ENCODE results near the gene PARL.

PARL gene

GRCh38 chr3:183862610-183863009, 22.1 kb downstream of the PARL start:
- in situ Hi-C loops (cut with MboI; ENCODE audit: low sequenced_read_pairs): no loop called here

GRCh38 chr3:183857863-183858262, 26.8 kb downstream of the PARL start:
- in situ Hi-C loops (cut with MboI; ENCODE audit: low sequenced_read_pairs): no loop called here

- in situ Hi-C loops (cut with MboI; ENCODE audit: low sequenced_read_pairs): no loop called here
Measured at GRCh38 chr3:183854318-183855035, 30.2 kb downstream of the PARL start.

- in situ Hi-C loops (cut with MboI; ENCODE audit: low sequenced_read_pairs): no loop called here
Measured at GRCh38 chr3:183845608-183846288, 38.9 kb downstream of the PARL start.

- in situ Hi-C loops (cut with MboI; ENCODE audit: low sequenced_read_pairs): no loop called here
Measured at GRCh38 chr3:183845090-183845489, 39.6 kb downstream of the PARL start.

- in situ Hi-C loops (cut with MboI; ENCODE audit: low sequenced_read_pairs): no loop called here
Measured at GRCh38 chr3:183844606-183845005, 40.1 kb downstream of the PARL start.

- in situ Hi-C loops (cut with MboI; ENCODE audit: low sequenced_read_pairs): no loop called here
Measured at GRCh38 chr3:183839751-183840150, 44.9 kb downstream of the PARL start.

- in situ Hi-C loops (cut with MboI; ENCODE audit: low sequenced_read_pairs): no loop called here
Measured at GRCh38 chr3:183837894-183838293, 46.8 kb downstream of the PARL start.

GRCh38 chr3:183837390-183837789, 47.3 kb downstream of the PARL start:
- in situ Hi-C loops (cut with MboI; ENCODE audit: low sequenced_read_pairs): no loop called here

- in situ Hi-C loops (cut with MboI; ENCODE audit: low sequenced_read_pairs): no loop called here
Measured at GRCh38 chr3:183833516-183833915, 51.2 kb downstream of the PARL start.

- in situ Hi-C loops (cut with MboI; ENCODE audit: low sequenced_read_pairs): no loop called here
Measured at GRCh38 chr3:183830187-183830586, 54.5 kb downstream of the PARL start.

GRCh38 chr3:183829466-183829865, 55.2 kb downstream of the PARL start:
- in situ Hi-C loops (cut with MboI; ENCODE audit: low sequenced_read_pairs): no loop called here

GRCh38 chr3:183828538-183828870, 56.2 kb downstream of the PARL start:
- in situ Hi-C loops (cut with MboI; ENCODE audit: low sequenced_read_pairs): no loop called here

GRCh38 chr3:183827809-183828537, 56.7 kb downstream of the PARL start:
- in situ Hi-C loops (cut with MboI; ENCODE audit: low sequenced_read_pairs): no loop called here

- in situ Hi-C loops (cut with MboI; ENCODE audit: low sequenced_read_pairs): no loop called here
Measured at GRCh38 chr3:183826448-183827250, 58.0 kb downstream of the PARL start.

- in situ Hi-C loops (cut with MboI; ENCODE audit: low sequenced_read_pairs): no loop called here
Measured at GRCh38 chr3:183825456-183826161, 59.1 kb downstream of the PARL start, which contains the start of gene MAP6D1. MAP6D1 (minus strand) TSS chr3:183825577; CDS start chr3:183825547, 30 bp downstream.

GRCh38 chr3:183824761-183825455, 59.8 kb downstream of the PARL start:
- in situ Hi-C loops (cut with MboI; ENCODE audit: low sequenced_read_pairs): no loop called here

- in situ Hi-C loops (cut with MboI; ENCODE audit: low sequenced_read_pairs): no loop called here
Measured at GRCh38 chr3:183823963-183824362, 60.7 kb downstream of the PARL start.

GRCh38 chr3:183822631-183823030, 62.0 kb downstream of the PARL start:
- in situ Hi-C loops (cut with MboI; ENCODE audit: low sequenced_read_pairs): no loop called here

GRCh38 chr3:183819831-183820230, 64.8 kb downstream of the PARL start:
- in situ Hi-C loops (cut with MboI; ENCODE audit: low sequenced_read_pairs): no loop called here

All from HL-60/S4 treated with phorbol 12-myristate 13-acetate at 8.2 ng/mL for 4 days and 3 days (cell line).